Measurements from ENCODE around the gene GARIN6. TPM values are rescaled to one million over a fixed set of nuclear protein-coding genes. Genes with fewer than 3 reads are reported as not detected.
A peak's percentile ranks its signal among the peaks of the same experiment; 100 is the strongest.
"Not testable (repeated sequence)": the region's sequence is repeated elsewhere in the genome, so short reads cannot be mapped to it uniquely, and the experiment has no call there.

The GARIN6 gene
- total RNA-seq (2014; rRNA removed) = not detected in 2 replicates
- not detected for polyA plus RNA-seq (2012)

GRCh38 chr12:99647453-99647852 is at the start of gene GARIN6:
GARIN6 (plus strand) TSS chr12:99647753; CDS start chr12:99648175, 422 bp downstream.
- DNase-seq (ENCODE audit: low read depth) = no peak

- no peak for DNase-seq (ENCODE audit: low read depth)
These were observed 48.8 kb upstream of the GARIN6 start for GRCh38 chr12:99598785-99599184.

- DNase-seq (ENCODE audit: low read depth) = no peak
These were observed 47.2 kb upstream of the GARIN6 start for GRCh38 chr12:99600388-99600787.

GRCh38 chr12:99609455-99610181 is 37.9 kb upstream of the GARIN6 start:
- DNase-seq (ENCODE audit: low read depth) = no peak

- DNase-seq (ENCODE audit: low read depth) = peak; percentile 1
These were observed 36.4 kb upstream of the GARIN6 start for GRCh38 chr12:99611117-99611516.

GRCh38 chr12:99611599-99611998 is 36.0 kb upstream of the GARIN6 start:
- no peak for DNase-seq (ENCODE audit: low read depth)

GRCh38 chr12:99618657-99619056 is 28.9 kb upstream of the GARIN6 start:
- DNase-seq (ENCODE audit: low read depth) = no peak

- DNase-seq (ENCODE audit: low read depth) = peak; percentile 19
These were observed 28.0 kb upstream of the GARIN6 start for GRCh38 chr12:99619389-99620158.

GRCh38 chr12:99620159-99620479 is 27.4 kb upstream of the GARIN6 start:
- no peak for DNase-seq (ENCODE audit: low read depth)

GRCh38 chr12:99624591-99624990 is 23.0 kb upstream of the GARIN6 start:
- not testable (repeated sequence) for DNase-seq (ENCODE audit: low read depth)

GRCh38 chr12:99627459-99627858 is 20.1 kb upstream of the GARIN6 start:
- no peak for DNase-seq (ENCODE audit: low read depth)

- no peak for DNase-seq (ENCODE audit: low read depth)
These were observed 2.9 kb upstream of the GARIN6 start for GRCh38 chr12:99644629-99645028.

- DNase-seq (ENCODE audit: low read depth) = no peak
These were observed 630 bp downstream of the GARIN6 start for GRCh38 chr12:99648183-99648582.

- no peak for DNase-seq (ENCODE audit: low read depth)
These were observed 2.0 kb downstream of the GARIN6 start for GRCh38 chr12:99649551-99649950.

GRCh38 chr12:99658671-99659349 is 11.3 kb downstream of the GARIN6 start:
- DNase-seq (ENCODE audit: low read depth) = peak; percentile 4

- no peak for DNase-seq (ENCODE audit: low read depth)
These were observed 23.1 kb downstream of the GARIN6 start for GRCh38 chr12:99670635-99671034.

- no peak for DNase-seq (ENCODE audit: low read depth)
These were observed 32.7 kb downstream of the GARIN6 start for GRCh38 chr12:99680276-99680675.

- no peak for DNase-seq (ENCODE audit: low read depth)
These were observed 38.6 kb downstream of the GARIN6 start for GRCh38 chr12:99686142-99686541.

- no peak for DNase-seq (ENCODE audit: low read depth)
These were observed 47.5 kb downstream of the GARIN6 start for GRCh38 chr12:99695050-99695449.

Measured in LHCN-M2 (cell line).